HCT116 (cell line): ENCODE results near the gene VANGL1.

Source experiments
- CTCF ChIP-seq, 3 experiments: fragments of 200-600 bp in 1 of 3; sonication (generic) in 1 of 3; IDR thresholded peaks in 2 of 3; conservative IDR thresholded peaks in 1 of 3; 2 replicates each; pipeline ENCODE4 v1.5.1; 2012 to 2017; ENCODE audit warnings: low read depth in 2 of 3, low read length in 2 of 3, antibody characterized with exemption in 1 of 3, borderline replicate concordance in 1 of 3, control low read depth in 1 of 3, mild to moderate bottlenecking in 1 of 3, mixed read lengths in 1 of 3, mixed run types in 1 of 3, moderate library complexity in 1 of 3; ENCODE audit not compliant: insufficient read depth in 1 of 3
- POLR2A ChIP-seq: IDR thresholded peaks from 2 replicates; pipeline ENCODE4 v1.7.0; 2011; ENCODE audit warnings: borderline replicate concordance; ENCODE audit not compliant: insufficient read depth, insufficient read length; ENCODE audit errors: extremely low read depth
- POLR2AphosphoS5 ChIP-seq: IDR thresholded peaks from 2 replicates; pipeline ENCODE4 v1.6.1; 2011; ENCODE audit warnings: mild to moderate bottlenecking, low read depth, low read length, moderate library complexity

- TF ChIP-seq CTCF (IDR thresholded peaks at IDR 0.05 in 2 of 3, conservative IDR thresholded peaks at IDR 0.05 in 1 of 3; ENCODE audit: borderline replicate concordance in 1 of 3, insufficient read depth in 1 of 3, low read depth in 2 of 3, low read length in 2 of 3) (no peak), POLR2A (no peak), POLR2AphosphoS5 (no peak)
These were observed 37.4 kb downstream of the VANGL1 start for GRCh38 chr1:115679141-115679611.
